Prostate gland (tissue), 2 donors: ENCODE results near the gene RFX7.

Experiments used
- POLR2A ChIP-seq: fragments of 450-650 bp; IDR thresholded peaks from one replicate; pipeline ENCODE4 v1.6.1; 2016; ENCODE audit warnings: antibody characterized with exemption, mild to moderate bottlenecking
- TF ChIP-seq, protein P1 (sequence below), 4 experiments: fragments of 200-600 bp in 2 of 4; fragments of 450-650 bp in 2 of 4; sonication (generic) in 2 of 4; IDR thresholded peaks; 1 replicate in 3 of 4; 2 replicates in 1 of 4; pipeline ENCODE4 v1.5.1; 2016 to 2019; ENCODE audit warnings: antibody characterized with exemption in 4 of 4, mild to moderate bottlenecking in 2 of 4, moderate library complexity in 2 of 4

- TF ChIP-seq, protein P1, sequence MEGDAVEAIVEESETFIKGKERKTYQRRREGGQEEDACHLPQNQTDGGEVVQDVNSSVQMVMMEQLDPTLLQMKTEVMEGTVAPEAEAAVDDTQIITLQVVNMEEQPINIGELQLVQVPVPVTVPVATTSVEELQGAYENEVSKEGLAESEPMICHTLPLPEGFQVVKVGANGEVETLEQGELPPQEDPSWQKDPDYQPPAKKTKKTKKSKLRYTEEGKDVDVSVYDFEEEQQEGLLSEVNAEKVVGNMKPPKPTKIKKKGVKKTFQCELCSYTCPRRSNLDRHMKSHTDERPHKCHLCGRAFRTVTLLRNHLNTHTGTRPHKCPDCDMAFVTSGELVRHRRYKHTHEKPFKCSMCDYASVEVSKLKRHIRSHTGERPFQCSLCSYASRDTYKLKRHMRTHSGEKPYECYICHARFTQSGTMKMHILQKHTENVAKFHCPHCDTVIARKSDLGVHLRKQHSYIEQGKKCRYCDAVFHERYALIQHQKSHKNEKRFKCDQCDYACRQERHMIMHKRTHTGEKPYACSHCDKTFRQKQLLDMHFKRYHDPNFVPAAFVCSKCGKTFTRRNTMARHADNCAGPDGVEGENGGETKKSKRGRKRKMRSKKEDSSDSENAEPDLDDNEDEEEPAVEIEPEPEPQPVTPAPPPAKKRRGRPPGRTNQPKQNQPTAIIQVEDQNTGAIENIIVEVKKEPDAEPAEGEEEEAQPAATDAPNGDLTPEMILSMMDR (IDR thresholded peaks at IDR 0.05), result no peak
- TF ChIP-seq POLR2A, result no peak
Measured at GRCh38 chr15:56243163-56244037, at the start of gene RFX7.
